ENCODE measurements around the gene BRIX1.
A peak's percentile ranks its signal among the peaks of the same experiment; 100 is the strongest.

The BRIX1 gene

DNA sequence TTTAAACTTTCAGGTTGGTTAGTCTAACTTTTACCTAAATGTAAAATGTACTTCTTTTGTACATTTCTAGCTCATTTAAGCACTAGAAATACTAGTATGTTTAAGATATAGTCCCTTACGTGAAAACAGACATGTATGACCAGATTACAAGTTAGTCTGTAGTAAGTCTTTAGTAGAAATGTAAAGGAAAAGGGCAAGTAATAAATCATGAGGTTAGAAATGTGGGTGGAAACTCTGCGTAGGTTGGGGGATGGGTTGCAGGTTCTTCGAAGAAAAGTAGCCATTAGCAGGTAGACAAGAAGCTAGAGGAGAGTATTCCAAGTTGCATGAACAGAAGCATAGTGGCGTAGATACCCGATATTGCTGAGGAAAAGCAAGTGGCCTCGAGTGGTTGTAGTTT lies 23.1 kb upstream of the BRIX1 start:
- H3K27me3 ChIP-seq (ENCODE audit: insufficient read depth, low read length), result no peaks in the 10 kb centered on the region
- H3K9me3 ChIP-seq (ENCODE audit: insufficient read depth, low read depth, low read length), result no peaks in the 10 kb centered on the region
- H3K36me3 ChIP-seq (ENCODE audit: insufficient read depth, low read depth, low read length), result no peaks in the 10 kb centered on the region
- H3K9ac ChIP-seq (ENCODE audit: low read depth, low read length), result no peak overlapping the region
- no peaks in the 10 kb centered on the region for H3K4me1 ChIP-seq (ENCODE audit: insufficient read depth, low read length)
- H3K4me3 ChIP-seq (ENCODE audit: low read length), result no peak overlapping the region
- no peak overlapping the region for H3K27ac ChIP-seq (ENCODE audit: low read length)

GRCh38 chr5:34894716-34895115 lies 20.8 kb upstream of the BRIX1 start:
- H3K9ac ChIP-seq (ENCODE audit: low read depth, low read length), result no peak overlapping the region
- H3K36me3 ChIP-seq (ENCODE audit: insufficient read depth, low read depth, low read length), result no peaks in the 10 kb centered on the region
- H3K4me1 ChIP-seq (ENCODE audit: insufficient read depth, low read length), result peaks cover 3% of the 10 kb centered on the region; the same call in 1 of the 2 replicates
- no peak overlapping the region for H3K27ac ChIP-seq (ENCODE audit: low read length)
- no peaks in the 10 kb centered on the region for H3K27me3 ChIP-seq (ENCODE audit: insufficient read depth, low read length)
- no peak overlapping the region for H3K4me3 ChIP-seq (ENCODE audit: low read length)
- H3K9me3 ChIP-seq (ENCODE audit: insufficient read depth, low read depth, low read length), result no peaks in the 10 kb centered on the region

DNA sequence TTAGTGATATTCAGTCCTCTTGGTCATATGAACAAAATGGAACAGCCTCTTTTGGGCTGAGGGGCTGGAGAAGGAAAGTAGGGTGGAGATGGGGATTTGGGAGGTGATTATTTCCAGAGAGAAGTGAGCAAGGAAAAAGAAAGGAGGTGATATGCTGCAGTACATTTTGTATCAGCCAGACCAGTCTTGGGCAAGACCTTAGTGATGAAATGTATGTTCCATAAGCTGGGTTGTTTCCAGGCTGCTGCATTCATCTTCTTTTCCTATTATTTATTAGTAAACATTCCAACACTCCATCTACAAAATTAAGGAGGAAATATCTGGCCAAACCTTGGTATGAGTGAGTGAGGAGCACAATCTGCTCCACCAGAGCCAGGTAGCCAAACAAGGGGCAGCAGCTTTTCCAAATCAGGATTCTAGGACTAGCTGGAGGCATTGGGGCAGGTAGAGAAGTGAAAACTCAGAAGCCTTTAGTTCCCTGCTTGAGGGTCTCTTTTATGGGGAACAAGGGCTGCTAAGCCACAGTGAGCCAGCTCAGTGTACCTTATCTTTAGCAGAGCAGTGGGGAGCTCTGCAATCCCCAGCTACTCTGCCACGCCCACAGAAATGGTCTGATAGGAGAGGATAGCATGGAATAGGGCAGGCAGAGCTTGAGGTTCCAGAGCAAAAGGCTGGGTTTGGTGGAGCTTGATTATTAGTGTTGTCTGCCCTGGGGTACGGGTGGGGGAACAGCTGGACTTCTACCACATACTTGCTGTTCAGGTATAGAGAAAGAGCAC lies 19.7 kb upstream of the BRIX1 start:
- peaks cover 3% of the 10 kb centered on the region; the same call in 1 of the 2 replicates for H3K4me1 ChIP-seq (ENCODE audit: insufficient read depth, low read length)
- H3K36me3 ChIP-seq (ENCODE audit: insufficient read depth, low read depth, low read length), result no peaks in the 10 kb centered on the region
- H3K9me3 ChIP-seq (ENCODE audit: insufficient read depth, low read depth, low read length), result no peaks in the 10 kb centered on the region
- H3K27ac ChIP-seq (ENCODE audit: low read length), result no peak overlapping the region
- H3K27me3 ChIP-seq (ENCODE audit: insufficient read depth, low read length), result no peaks in the 10 kb centered on the region
- H3K9ac ChIP-seq (ENCODE audit: low read depth, low read length), result no peak overlapping the region
- no peak overlapping the region for H3K4me3 ChIP-seq (ENCODE audit: low read length)

- no peaks in the 10 kb centered on the region for H3K27me3 ChIP-seq (ENCODE audit: insufficient read depth, low read length)
- H3K9ac ChIP-seq (ENCODE audit: low read depth, low read length), result no peak overlapping the region
- peaks cover 3% of the 10 kb centered on the region for H3K36me3 ChIP-seq (ENCODE audit: insufficient read depth, low read depth, low read length)
- H3K27ac ChIP-seq (ENCODE audit: low read length), result no peak overlapping the region
- H3K4me1 ChIP-seq (ENCODE audit: insufficient read depth, low read length), result peaks cover 3% of the 10 kb centered on the region; the same call in 1 of the 2 replicates
- no peaks in the 10 kb centered on the region for H3K9me3 ChIP-seq (ENCODE audit: insufficient read depth, low read depth, low read length)
- H3K4me3 ChIP-seq (ENCODE audit: low read length), result no peak overlapping the region
Observed at GRCh38 chr5:34897646-34898045, 17.9 kb upstream of the BRIX1 start.

GRCh38 chr5:34898258-34898895 lies 17.1 kb upstream of the BRIX1 start:
- Histone ChIP-seq H3K9ac (ENCODE audit: low read depth, low read length) (0 out of 2 replicates have a peak overlapping the region, but pooled peaks have one; percentile 22), H3K36me3 (ENCODE audit: insufficient read depth, low read depth, low read length) (peaks cover 5% of the 10 kb centered on the region), H3K4me1 (ENCODE audit: insufficient read depth, low read length) (peaks cover 3% of the 10 kb centered on the region; the same call in 1 of the 2 replicates), H3K4me3 (ENCODE audit: low read length) (no peak overlapping the region), H3K27ac (ENCODE audit: low read length) (no peak overlapping the region), H3K27me3 (ENCODE audit: insufficient read depth, low read length) (no peaks in the 10 kb centered on the region), H3K9me3 (ENCODE audit: insufficient read depth, low read depth, low read length) (no peaks in the 10 kb centered on the region)

DNA sequence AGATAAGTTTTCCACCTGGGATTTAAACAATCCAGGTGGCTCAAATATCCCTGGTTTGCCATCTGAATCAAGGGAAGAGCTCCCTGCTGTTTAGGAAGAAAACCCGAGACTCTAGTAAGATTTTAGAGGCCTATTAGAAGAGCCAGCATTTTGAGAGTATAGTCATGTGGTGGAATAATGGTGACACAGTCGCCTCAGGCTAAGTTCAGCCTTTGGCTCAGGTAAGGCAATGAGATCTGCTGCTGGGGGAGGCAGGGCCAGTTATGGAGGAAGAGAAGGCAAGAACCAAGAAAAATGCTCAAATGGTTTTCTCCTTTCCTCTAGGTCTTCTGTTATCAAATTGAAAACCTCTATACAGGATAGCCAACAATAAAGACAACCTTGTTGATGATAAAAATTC lies 16.4 kb upstream of the BRIX1 start:
- H3K9me3 ChIP-seq (ENCODE audit: insufficient read depth, low read depth, low read length), result no peaks in the 10 kb centered on the region
- no peak overlapping the region for H3K27ac ChIP-seq (ENCODE audit: low read length)
- H3K4me1 ChIP-seq (ENCODE audit: insufficient read depth, low read length), result peaks cover 3% of the 10 kb centered on the region; the same call in 1 of the 2 replicates
- no peak overlapping the region for H3K4me3 ChIP-seq (ENCODE audit: low read length)
- H3K27me3 ChIP-seq (ENCODE audit: insufficient read depth, low read length), result no peaks in the 10 kb centered on the region
- H3K9ac ChIP-seq (ENCODE audit: low read depth, low read length), result 0 out of 2 replicates have a peak overlapping the region, but pooled peaks have one; percentile 22
- peaks cover 5% of the 10 kb centered on the region for H3K36me3 ChIP-seq (ENCODE audit: insufficient read depth, low read depth, low read length)

DNA sequence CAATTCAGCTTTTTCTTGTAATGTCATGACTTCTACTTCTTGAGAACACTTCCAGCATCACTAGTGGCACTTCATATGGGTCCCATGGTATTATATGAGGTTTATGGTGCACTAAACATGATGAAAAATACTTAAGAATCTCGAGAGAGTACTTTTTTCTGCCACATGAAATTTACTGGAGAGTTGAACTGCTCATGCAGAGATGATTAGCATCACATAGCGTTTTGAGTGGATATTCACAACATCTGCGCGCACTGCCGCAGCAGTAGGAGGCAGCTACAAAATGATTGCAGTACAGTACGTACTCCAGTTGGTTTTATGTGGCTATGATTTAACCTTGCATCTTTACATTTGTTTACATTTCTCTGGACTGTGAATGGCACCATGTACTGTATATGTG lies 14.9 kb upstream of the BRIX1 start:
- H3K4me1 ChIP-seq (ENCODE audit: insufficient read depth, low read length), result peaks cover 3% of the 10 kb centered on the region; the same call in 1 of the 2 replicates
- H3K4me3 ChIP-seq (ENCODE audit: low read length), result no peak overlapping the region
- H3K27me3 ChIP-seq (ENCODE audit: insufficient read depth, low read length), result no peaks in the 10 kb centered on the region
- no peak overlapping the region for H3K9ac ChIP-seq (ENCODE audit: low read depth, low read length)
- peaks cover 10% of the 10 kb centered on the region for H3K36me3 ChIP-seq (ENCODE audit: insufficient read depth, low read depth, low read length)
- H3K9me3 ChIP-seq (ENCODE audit: insufficient read depth, low read depth, low read length), result no peaks in the 10 kb centered on the region
- no peak overlapping the region for H3K27ac ChIP-seq (ENCODE audit: low read length)

DNA sequence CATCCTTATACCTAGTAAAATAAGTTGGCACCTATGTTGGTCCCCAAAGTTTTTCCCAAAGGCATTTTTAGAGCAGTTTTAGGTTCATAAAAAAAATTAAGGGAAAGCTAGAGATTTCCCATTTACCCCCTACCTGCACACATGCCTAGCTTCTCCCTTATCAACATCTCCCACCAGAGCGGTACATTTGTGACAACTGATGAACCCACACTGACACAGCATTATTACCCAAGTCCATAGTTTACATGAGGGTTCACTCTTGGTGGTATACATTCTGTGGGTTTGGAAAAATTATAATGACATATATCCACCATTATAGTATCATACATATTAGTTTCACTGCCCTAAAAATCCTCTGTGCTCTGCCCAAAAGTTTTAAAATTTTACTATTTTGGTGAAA lies 12.3 kb upstream of the BRIX1 start:
- no peaks in the 10 kb centered on the region for H3K27me3 ChIP-seq (ENCODE audit: insufficient read depth, low read length)
- H3K9me3 ChIP-seq (ENCODE audit: insufficient read depth, low read depth, low read length), result no peaks in the 10 kb centered on the region
- H3K27ac ChIP-seq (ENCODE audit: low read length), result no peak overlapping the region
- H3K4me3 ChIP-seq (ENCODE audit: low read length), result no peak overlapping the region
- no peak overlapping the region for H3K9ac ChIP-seq (ENCODE audit: low read depth, low read length)
- peaks cover 3% of the 10 kb centered on the region; the same call in 1 of the 2 replicates for H3K4me1 ChIP-seq (ENCODE audit: insufficient read depth, low read length)
- peaks cover 26% of the 10 kb centered on the region for H3K36me3 ChIP-seq (ENCODE audit: insufficient read depth, low read depth, low read length)

GRCh38 chr5:34905564-34905963 lies 9.9 kb upstream of the BRIX1 start:
- no peak overlapping the region for H3K27ac ChIP-seq (ENCODE audit: low read length)
- H3K36me3 ChIP-seq (ENCODE audit: insufficient read depth, low read depth, low read length), result peaks cover 49% of the 10 kb centered on the region

DNA sequence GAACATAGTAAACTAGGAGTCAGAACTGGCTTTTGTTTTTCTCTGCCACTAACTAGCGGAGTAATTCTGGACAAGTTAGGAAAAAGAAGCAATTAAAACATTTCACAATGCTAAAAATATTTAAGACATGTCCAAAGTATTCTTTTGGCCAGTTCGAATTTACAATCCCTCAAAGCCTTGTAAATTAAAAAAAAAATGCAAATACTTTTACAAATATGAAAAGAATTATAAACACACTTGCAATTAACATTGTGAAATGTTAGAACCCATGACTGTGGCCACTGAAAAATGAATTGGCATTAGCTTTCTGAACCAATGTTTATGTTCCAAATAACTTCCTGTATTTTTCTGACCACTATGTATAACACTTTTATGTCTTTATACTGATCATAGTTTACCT lies 2.4 kb upstream of the BRIX1 start:
- H3K27me3 ChIP-seq (ENCODE audit: insufficient read depth, low read length), result no peaks in the 10 kb centered on the region
- H3K4me1 ChIP-seq (ENCODE audit: insufficient read depth, low read length), result peaks cover 9% of the 10 kb centered on the region
- no peak overlapping the region for H3K27ac ChIP-seq (ENCODE audit: low read length)
- H3K4me3 ChIP-seq (ENCODE audit: low read length), result 0 out of 2 replicates have a peak overlapping the region, but pooled peaks have one; percentile 96
- 0 out of 2 replicates have a peak overlapping the region, but pooled peaks have one; percentile 100 for H3K9ac ChIP-seq (ENCODE audit: low read depth, low read length)
- peaks cover 64% of the 10 kb centered on the region for H3K36me3 ChIP-seq (ENCODE audit: insufficient read depth, low read depth, low read length)
- no peaks in the 10 kb centered on the region for H3K9me3 ChIP-seq (ENCODE audit: insufficient read depth, low read depth, low read length)

More at GRCh38 chr5:34905564-34905963, 9.9 kb upstream of the BRIX1 start:
- H3K4me3 ChIP-seq (ENCODE audit: low read length), result no peak overlapping the region
- H3K9ac ChIP-seq (ENCODE audit: low read depth, low read length), result no peak overlapping the region
- H3K27me3 ChIP-seq (ENCODE audit: insufficient read depth, low read length), result no peaks in the 10 kb centered on the region
- no peaks in the 10 kb centered on the region for H3K4me1 ChIP-seq (ENCODE audit: insufficient read depth, low read length)
- H3K9me3 ChIP-seq (ENCODE audit: insufficient read depth, low read depth, low read length), result no peaks in the 10 kb centered on the region

- peak overlapping the region; percentile 68 for H3K27ac ChIP-seq (ENCODE audit: low read length)
Observed at GRCh38 chr5:34914671-34915138, 806 bp upstream of the BRIX1 start.

GRCh38 chr5:34915856-34916192 lies 313 bp downstream of the BRIX1 start:
- H3K27me3 ChIP-seq (ENCODE audit: insufficient read depth, low read length), result no peaks in the 10 kb centered on the region
- H3K36me3 ChIP-seq (ENCODE audit: insufficient read depth, low read depth, low read length), result peaks cover 63% of the 10 kb centered on the region
- H3K9me3 ChIP-seq (ENCODE audit: insufficient read depth, low read depth, low read length), result no peaks in the 10 kb centered on the region
- H3K4me3 ChIP-seq (ENCODE audit: low read length), result peak overlapping the region; percentile 96
- peaks cover 9% of the 10 kb centered on the region for H3K4me1 ChIP-seq (ENCODE audit: insufficient read depth, low read length)
- H3K27ac ChIP-seq (ENCODE audit: low read length), result peak overlapping the region; percentile 72
- peak overlapping the region; percentile 100 for H3K9ac ChIP-seq (ENCODE audit: low read depth, low read length)

More at GRCh38 chr5:34914671-34915138, 806 bp upstream of the BRIX1 start:
- H3K36me3 ChIP-seq (ENCODE audit: insufficient read depth, low read depth, low read length), result peaks cover 63% of the 10 kb centered on the region
- peak overlapping the region; percentile 100 for H3K9ac ChIP-seq (ENCODE audit: low read depth, low read length)
- H3K27me3 ChIP-seq (ENCODE audit: insufficient read depth, low read length), result no peaks in the 10 kb centered on the region
- H3K9me3 ChIP-seq (ENCODE audit: insufficient read depth, low read depth, low read length), result no peaks in the 10 kb centered on the region
- peaks cover 9% of the 10 kb centered on the region for H3K4me1 ChIP-seq (ENCODE audit: insufficient read depth, low read length)
- H3K4me3 ChIP-seq (ENCODE audit: low read length), result peak overlapping the region; percentile 96
